NCI-H1048 (cell line): ENCODE measurements around the gene SNAPIN.
A peak's percentile ranks its signal among the peaks of the same experiment; 100 is the strongest.

ENCODE experiments used
- DNase-seq: peaks from one replicate; lab custom pipeline; 2025; lab: John Stamatoyannopoulos, UW

Gene SNAPIN

GRCh38 chr1:153658400-153659174, at the start of gene SNAPIN:
Gene SNAPIN, plus strand, starts transcription at chr1:153658703. Its CDS starts 41 bp downstream, at chr1:153658744.
- DNase-seq, result peak; percentile 83

GRCh38 chr1:153608742-153609584, 49.5 kb upstream of the SNAPIN start:
- DNase-seq, result no peak

- no peak for DNase-seq
Measured at GRCh38 chr1:153609585-153609907, 49.0 kb upstream of the SNAPIN start.

DNA sequence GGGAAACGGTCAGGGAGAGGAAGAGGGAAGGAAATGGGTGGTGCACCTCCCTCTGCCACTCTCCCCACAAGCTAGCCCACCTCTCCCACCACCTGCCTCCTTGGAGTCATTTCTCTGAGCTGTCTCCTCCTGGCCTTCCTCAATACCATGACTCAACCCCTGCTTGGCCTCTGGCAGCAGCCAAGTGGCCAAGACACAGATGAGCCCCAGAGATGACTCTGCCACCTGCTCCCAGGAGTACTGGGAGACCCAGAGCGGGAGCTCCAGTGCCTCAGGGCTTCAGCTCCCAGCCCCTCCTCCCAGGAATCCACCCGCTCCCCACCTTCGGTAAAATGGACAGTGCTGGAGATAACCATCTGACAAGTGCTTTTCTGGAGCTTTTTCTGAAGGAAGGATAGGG, 48.2 kb upstream of the SNAPIN start:
- no peak for DNase-seq

- no peak for DNase-seq
Measured at GRCh38 chr1:153610811-153611301, 47.6 kb upstream of the SNAPIN start.

DNA sequence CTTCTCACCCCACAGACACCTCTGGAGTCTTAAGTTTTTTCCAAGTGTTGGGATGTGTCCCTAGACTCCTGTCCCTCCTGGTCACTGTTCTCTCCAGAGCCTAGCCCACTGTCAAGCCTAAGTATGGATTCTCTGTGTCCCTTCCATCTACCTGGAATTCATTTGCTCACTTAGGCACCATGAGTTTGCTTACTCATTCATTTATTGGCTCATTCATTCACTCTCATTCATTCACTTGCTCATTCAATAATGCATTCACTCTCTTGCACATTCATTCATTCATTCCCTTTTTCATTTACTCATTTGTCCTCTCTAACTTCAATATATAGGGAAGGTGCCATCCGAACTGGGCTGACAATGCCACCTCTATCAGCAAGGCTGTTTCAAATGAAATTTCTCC, 47.1 kb upstream of the SNAPIN start:
- no peak for DNase-seq

DNA sequence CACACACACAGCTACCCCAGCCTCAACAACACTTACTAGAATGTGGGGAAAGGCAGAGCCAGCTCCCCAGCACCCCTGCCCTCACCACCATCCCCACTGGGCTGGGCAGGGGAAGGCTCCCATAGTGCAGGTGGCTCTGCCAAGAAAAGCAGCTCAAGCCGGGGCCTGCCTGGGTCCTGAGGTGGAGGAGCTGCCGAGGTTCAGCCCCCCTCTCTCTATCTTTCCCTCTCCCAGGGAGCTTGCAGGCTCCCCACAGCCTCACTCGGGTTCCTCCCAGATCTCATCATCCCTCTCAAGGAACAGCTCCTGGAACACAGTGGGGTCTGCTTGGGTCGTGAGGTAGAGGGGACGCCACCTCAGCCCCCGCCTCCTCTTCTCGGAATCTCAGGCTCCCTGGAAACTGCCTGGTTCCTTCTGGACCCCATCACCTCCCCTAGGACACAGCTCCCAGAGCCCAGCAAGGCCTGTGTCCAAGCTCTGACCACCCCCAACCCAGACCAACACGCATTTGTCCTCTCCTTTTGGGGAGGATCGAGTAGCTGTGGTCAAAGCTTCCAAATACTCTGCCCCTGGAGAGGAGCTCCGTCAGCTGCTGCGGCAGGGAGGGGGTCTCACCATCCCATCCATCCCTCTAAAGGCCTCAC, 46.3 kb upstream of the SNAPIN start:
- DNase-seq, result no peak

- DNase-seq, result no peak
Measured at GRCh38 chr1:153612755-153613331, 45.7 kb upstream of the SNAPIN start, which contains the start of gene S100A16. Gene S100A16, minus strand, starts transcription at chr1:153613137. Its CDS starts 4,986 bp downstream, at chr1:153608151.

DNA sequence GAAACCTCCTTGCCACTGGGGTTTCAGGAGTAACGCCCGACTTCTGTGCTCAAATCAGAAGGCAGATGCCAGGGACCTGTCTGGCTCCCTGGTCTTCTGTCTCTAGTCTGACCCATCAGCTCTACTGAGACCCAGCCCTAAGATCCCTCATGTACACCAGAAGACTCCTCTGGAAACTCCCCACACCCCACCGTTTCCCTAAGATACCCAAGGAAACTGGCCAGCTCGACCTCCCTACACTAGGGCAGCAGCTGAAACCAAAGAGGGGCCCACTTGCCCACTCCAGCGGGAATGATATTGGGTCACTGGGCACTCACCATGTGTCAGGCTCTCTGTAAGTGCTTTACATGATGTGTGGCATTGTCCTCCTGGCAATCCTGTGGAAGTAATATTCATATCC, 45.1 kb upstream of the SNAPIN start:
- DNase-seq, result no peak

DNA sequence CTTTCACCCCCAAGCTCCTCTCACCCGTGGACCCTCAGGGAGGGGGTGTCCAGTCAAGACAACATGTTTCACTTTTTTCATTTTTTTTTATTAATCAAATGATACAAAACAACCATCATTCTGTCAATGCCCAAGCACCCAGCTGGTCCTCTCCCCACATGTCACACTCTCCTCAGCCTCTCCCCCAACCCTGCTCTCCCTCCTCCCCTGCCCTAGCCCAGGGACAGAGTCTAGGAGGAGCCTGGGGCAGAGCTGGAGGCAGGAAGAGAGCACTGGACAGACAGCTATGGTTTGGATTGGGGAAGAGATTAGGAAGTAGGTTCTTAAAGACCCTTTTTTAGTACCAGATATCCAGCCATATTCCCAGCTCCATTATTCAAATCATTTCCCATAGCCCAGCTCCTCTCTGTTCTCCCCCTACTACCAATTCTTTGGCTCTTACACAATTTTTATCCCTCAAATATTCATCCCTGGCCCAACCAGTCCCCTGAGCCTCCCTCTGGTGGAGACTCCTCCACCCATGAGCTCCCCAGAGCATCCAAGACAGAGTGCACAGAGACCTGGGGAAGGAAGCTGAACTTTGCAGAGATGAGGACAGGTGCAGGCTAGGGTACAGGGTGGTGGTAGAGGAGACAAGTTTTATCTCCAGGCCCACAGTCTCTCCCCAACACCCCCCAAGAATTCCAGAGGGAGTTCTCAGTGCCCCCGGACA, 44.2 kb upstream of the SNAPIN start:
- no peak for DNase-seq

- no peak for DNase-seq
Measured at GRCh38 chr1:153614906-153615305, 43.6 kb upstream of the SNAPIN start.

GRCh38 chr1:153615406-153615805, 43.1 kb upstream of the SNAPIN start:
- DNase-seq, result no peak

GRCh38 chr1:153616144-153616916, 42.2 kb upstream of the SNAPIN start, which contains the start of gene S100A14:
Gene S100A14, minus strand, starts transcription at chr1:153616325. Its CDS starts 467 bp downstream, at chr1:153615858.
- no peak for DNase-seq

DNA sequence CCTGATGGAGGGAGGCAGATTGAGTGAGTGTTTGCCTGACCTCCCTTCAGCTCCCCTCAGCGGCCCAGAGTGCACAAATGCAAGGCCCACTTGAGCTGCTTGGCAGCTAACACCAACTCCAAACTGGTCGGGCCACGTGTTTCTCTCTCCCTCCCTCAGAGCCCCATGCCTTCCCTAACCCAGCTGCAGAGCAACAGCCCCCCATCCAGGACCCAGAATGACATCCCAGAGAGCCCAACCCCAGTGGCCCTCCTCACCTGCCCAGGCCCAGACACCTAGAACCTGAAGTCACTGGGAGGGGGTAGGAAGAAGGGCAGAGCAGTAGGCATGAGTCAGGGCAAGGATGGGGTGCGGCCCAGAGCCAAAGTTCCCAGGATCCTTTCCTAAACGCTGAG, 41.6 kb upstream of the SNAPIN start:
- no peak for DNase-seq

GRCh38 chr1:153617663-153618062, 40.8 kb upstream of the SNAPIN start:
- no peak for DNase-seq

GRCh38 chr1:153619171-153619570, 39.3 kb upstream of the SNAPIN start:
- DNase-seq, result no peak

GRCh38 chr1:153623101-153623500, 35.4 kb upstream of the SNAPIN start:
- DNase-seq, result no peak

DNA sequence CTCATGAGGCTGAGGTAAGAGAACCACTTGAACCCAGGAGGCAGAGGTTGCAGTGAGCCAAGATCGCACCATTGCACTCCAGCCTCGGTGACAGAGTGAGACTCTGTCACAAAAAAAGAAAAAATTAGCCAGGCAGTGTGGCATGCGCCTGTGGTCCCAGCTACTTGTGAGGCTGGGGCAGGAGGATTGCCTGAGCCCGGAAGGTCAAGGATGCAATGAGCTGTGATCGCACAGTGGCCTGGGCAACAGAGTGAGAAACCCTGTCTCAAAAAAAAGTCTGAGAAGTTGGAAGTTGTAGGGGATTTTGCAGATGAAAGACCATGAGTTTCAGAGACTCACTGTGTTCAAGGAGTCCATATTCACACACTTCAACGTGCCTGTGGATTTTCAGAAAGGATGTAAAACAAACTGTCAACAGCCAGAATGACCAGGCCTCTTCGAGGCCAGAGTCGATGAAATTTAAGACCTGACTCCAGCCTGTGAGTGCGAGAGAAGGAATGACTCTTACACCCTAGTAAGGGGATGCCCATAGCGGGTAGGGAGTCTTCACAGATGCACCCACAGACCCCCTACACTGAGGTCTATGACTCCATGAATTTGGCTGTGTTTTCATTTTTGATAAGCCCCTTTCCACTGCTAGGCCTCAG, 33.4 kb upstream of the SNAPIN start:
- no peak for DNase-seq

DNA sequence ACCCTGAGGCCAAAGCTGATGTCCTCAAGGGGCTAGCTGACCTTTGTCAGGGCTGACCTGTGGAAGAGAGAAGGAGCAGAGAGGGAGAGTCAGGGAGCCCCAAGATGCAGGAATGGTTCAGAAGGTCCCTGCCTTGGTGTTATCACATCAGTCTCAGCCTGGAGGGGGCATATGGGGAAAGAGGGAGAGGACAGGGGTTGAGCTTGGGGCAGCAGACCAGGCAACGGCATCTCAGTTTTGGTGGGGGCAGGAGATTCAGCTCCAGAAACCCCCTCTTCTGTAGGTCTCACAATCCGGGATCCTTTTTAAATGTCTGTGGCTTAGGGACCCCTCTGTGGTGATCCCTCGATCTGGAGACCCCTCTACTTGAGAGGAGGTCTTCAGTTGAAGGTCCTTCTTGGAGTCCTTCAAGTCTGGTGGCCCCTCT, 32.0 kb upstream of the SNAPIN start:
- no peak for DNase-seq
